Fibroblast of the aortic adventitia (primary cell): ENCODE results near the gene TP53. TPM values are rescaled to one million over a fixed set of nuclear protein-coding genes. Genes with fewer than 3 reads are reported as not detected.

Experiments
- DNase-seq: peaks from one replicate; pipeline ENCODE4 v3.0.0-alpha.2; 2010; ENCODE audit warnings: low read depth
- H3K4me3 ChIP-seq: 2 replicates; pipeline ENCODE4 v1.5.1; 2011; ENCODE audit warnings: low read depth, mild to moderate bottlenecking, control low read depth, low read length, moderate library complexity
- total RNA-seq: library from RNA; depleted of rRNA; stranded (reverse); fragments of >200 nt; gene quantifications from 2 replicates; pipeline ENCODE4 v1.2.3, GENCODE V29; 2012; ENCODE audit warnings: low replicate concordance
- TF ChIP-seq, protein P1 (sequence below): IDR thresholded peaks from 2 replicates; pipeline ENCODE4 v1.5.1; 2011; ENCODE audit warnings: mild to moderate bottlenecking, low read length, control low read depth, inconsistent platforms; ENCODE audit not compliant: insufficient read depth

Gene TP53
- total RNA-seq, 1 donor = 68.7 TPM

DNA sequence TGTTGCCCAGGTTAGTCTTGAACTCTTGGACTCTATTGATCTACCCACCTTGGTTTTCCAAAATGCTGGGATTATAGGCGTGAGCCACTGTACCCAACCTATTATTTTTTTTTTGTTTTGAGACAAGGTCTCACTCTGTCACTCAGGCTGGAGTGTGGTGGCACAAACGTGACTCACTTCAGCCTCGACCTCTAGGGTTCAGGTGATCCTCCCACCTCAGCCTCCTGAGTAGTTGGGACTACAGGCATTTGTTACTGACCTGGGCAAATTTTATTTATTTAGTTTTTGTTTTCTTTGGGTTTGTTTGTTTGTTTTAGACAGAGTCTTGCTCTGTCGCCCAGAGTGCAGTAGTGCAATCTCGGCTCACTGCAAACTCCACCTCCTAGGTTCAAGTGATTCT is 63.6 kb downstream of the TP53 start:
- DNase-seq = no peak
- H3K4me3 ChIP-seq = no peak overlapping the region
- TF ChIP-seq, protein P1, sequence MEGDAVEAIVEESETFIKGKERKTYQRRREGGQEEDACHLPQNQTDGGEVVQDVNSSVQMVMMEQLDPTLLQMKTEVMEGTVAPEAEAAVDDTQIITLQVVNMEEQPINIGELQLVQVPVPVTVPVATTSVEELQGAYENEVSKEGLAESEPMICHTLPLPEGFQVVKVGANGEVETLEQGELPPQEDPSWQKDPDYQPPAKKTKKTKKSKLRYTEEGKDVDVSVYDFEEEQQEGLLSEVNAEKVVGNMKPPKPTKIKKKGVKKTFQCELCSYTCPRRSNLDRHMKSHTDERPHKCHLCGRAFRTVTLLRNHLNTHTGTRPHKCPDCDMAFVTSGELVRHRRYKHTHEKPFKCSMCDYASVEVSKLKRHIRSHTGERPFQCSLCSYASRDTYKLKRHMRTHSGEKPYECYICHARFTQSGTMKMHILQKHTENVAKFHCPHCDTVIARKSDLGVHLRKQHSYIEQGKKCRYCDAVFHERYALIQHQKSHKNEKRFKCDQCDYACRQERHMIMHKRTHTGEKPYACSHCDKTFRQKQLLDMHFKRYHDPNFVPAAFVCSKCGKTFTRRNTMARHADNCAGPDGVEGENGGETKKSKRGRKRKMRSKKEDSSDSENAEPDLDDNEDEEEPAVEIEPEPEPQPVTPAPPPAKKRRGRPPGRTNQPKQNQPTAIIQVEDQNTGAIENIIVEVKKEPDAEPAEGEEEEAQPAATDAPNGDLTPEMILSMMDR = no peak

DNA sequence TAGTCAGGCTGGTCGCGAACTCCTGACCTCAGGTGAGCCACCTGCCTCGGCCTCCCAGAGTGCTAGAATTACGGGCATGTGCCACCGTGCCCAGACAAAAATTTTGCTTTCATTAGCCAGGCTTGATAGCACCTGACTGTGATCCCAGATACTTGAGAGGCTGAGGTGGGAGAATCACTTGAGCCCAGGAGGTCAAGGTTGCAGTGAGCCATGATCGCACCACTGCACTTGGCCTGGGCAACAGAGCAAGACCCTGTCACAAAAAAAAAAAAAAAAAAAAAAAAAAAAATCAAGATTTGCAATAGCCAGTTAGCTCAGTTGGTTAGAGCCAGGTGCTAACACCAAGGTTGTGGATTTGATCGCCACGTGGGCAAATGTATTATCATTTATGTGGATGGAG is 66.5 kb downstream of the TP53 start:
- TF ChIP-seq, protein P1 = no peak

DNA sequence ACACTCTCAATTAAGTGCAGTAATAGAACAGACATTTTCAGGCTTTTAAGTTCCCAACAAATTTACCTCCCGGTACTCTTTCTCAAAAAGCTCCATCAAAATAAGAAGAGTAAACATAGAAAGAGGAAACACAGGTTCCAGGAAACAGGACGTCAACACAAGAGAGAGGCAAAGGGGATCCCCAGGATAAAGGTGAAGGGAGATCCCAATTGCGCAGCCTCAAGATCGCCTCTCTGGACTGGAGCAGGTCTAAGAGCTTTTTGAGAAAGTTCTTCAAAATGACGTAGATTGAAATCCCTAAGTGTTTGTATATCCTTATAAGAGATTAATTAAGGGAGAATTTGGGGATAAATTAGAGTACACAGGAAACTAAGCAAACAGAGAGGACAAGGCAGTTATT is 68.7 kb downstream of the TP53 start:
- TF ChIP-seq, protein P1 = no peak
- DNase-seq = no peak
- H3K4me3 ChIP-seq = no peak overlapping the region

More for the DNA sequence above, 66.5 kb downstream of the TP53 start:
- no peak overlapping the region for H3K4me3 ChIP-seq
- no peak for DNase-seq

Other genes starting within 250 kb of the TP53 start
- gene FGF11, start 248.0 kb downstream of the TP53 start, total RNA-seq = 0.36 and 1.7 TPM in 2 replicates
- 4.7 and 6.1 TPM in 2 replicates for gene CHRNB1, start 242.4 kb downstream of the TP53 start, total RNA-seq
- 37.4 and 45.5 TPM in 2 replicates for gene ZBTB4, start 207.9 kb downstream of the TP53 start, total RNA-seq
- gene SLC35G6, start 206.0 kb downstream of the TP53 start, total RNA-seq = not detected in 2 replicates
- 72.9 and 74.1 TPM in 2 replicates for gene POLR2A, start 203.1 kb downstream of the TP53 start, total RNA-seq
- gene TNFSF12, start 138.4 kb downstream of the TP53 start, total RNA-seq = 10.1 and 14.5 TPM in 2 replicates
- 1.1 and 1.4 TPM in 2 replicates for gene TNFSF13, start 128.7 kb downstream of the TP53 start, total RNA-seq
- gene SENP3, start 125.6 kb downstream of the TP53 start, total RNA-seq = 14.6 and 60.4 TPM in 2 replicates
- 4.9 and 71.7 TPM in 2 replicates for gene CD68, start 107.9 kb downstream of the TP53 start, total RNA-seq
- gene MPDU1, start 103.6 kb downstream of the TP53 start, total RNA-seq = 32.3 and 127 TPM in 2 replicates
- 0.57 and 1.4 TPM in 2 replicates for gene SOX15, start 97.4 kb downstream of the TP53 start, total RNA-seq
- 27.1 and 33.1 TPM in 2 replicates for gene FXR2, start 72.6 kb downstream of the TP53 start, total RNA-seq
- gene SAT2, start 59.7 kb downstream of the TP53 start, total RNA-seq = 34.5 and 82.2 TPM in 2 replicates
- gene SHBG, start 57.4 kb downstream of the TP53 start, total RNA-seq = 0.25 and 0.36 TPM in 2 replicates
- not detected in 2 replicates for gene ATP1B2, start 36.6 kb downstream of the TP53 start, total RNA-seq
- 7.4 and 11.0 TPM in 2 replicates for gene WRAP53, start 987 bp upstream of the TP53 start, total RNA-seq
- gene EFNB3, start 17.7 kb upstream of the TP53 start, total RNA-seq = 0.90 and 3.9 TPM in 2 replicates
- under 0.01 TPM in 1 of 2 replicates, not detected in the other for gene DNAH2, start 30.3 kb upstream of the TP53 start, total RNA-seq
- gene KDM6B, start 146.7 kb upstream of the TP53 start, total RNA-seq = 5.7 and 32.1 TPM in 2 replicates
- gene TMEM88, start 167.6 kb upstream of the TP53 start, total RNA-seq = 0.18 TPM in 1 of 2 replicates, not detected in the other
- gene NAA38, start 170.1 kb upstream of the TP53 start, total RNA-seq = 39.1 and 41.1 TPM in 2 replicates
- 6.8 and 11.2 TPM in 2 replicates for gene CYB5D1, start 170.5 kb upstream of the TP53 start, total RNA-seq
- gene CHD3, start 201.3 kb upstream of the TP53 start, total RNA-seq = 81.5 and 143 TPM in 2 replicates
- gene RNF227, start 228.8 kb upstream of the TP53 start, total RNA-seq = 2.8 and 27.4 TPM in 2 replicates
- 1.3 TPM in 1 of 2 replicates, not detected in the other for gene KCNAB3, start 242.4 kb upstream of the TP53 start, total RNA-seq
- 15.3 and 48.8 TPM in 2 replicates for gene TRAPPC1, start 244.5 kb upstream of the TP53 start, total RNA-seq
- 31.4 and 34.9 TPM in 2 replicates for gene CNTROB, start 244.7 kb upstream of the TP53 start, total RNA-seq